ENCODE data around the gene FBXO5.
A peak's percentile ranks its signal among the peaks of the same experiment; 100 is the strongest.

The FBXO5 gene

DNA sequence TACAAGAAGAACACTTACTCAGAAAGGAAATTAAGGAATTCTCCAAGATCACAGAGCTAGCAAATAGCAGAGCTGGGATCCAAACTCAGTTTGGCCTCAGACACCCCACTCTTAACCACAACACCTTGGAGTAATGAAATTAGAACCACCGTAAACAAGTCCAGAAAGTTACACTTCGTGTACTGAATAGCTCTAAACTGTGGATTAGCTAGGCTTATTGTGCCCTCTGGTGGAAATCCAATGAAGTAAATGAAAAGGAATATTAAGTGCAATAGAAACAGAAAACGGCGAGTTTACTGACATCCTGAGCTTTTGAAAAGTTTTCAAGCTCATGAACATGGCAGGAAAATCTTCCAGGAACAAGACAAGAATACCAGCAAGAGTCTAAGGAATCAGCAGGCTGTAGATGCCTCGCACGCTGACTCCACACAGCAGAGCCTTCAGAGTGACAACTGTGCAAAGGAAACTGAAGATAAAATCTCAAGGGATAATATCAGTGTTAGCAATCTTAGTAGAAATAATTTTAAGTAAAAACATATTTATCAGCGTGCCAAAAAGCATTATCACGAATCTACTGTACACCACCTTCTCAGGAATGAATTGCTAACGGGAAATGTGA, 34.6 kb downstream of the FBXO5 start:
- DNase-seq (ENCODE audit: low spot score): peak; percentile 68

DNA sequence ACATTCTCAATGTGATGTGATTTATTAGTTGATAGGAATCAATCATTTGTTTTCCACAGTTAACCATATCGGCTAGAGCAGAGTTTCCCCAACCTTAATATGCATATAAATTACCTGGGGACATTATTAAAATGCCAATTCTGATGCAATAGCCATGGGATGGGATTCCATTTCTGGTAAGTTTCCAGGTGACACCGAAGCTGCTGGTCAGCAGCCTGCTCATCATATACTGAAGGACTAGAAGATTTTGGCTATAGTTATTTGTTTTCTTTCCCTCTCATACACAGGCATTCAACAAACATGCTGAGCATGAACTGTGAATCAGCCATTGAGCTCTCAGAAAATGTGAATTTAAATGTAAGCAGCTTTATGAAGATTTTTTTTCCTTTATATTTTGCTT, 35.8 kb downstream of the FBXO5 start:
- no peak for DNase-seq (ENCODE audit: low spot score)

DNA sequence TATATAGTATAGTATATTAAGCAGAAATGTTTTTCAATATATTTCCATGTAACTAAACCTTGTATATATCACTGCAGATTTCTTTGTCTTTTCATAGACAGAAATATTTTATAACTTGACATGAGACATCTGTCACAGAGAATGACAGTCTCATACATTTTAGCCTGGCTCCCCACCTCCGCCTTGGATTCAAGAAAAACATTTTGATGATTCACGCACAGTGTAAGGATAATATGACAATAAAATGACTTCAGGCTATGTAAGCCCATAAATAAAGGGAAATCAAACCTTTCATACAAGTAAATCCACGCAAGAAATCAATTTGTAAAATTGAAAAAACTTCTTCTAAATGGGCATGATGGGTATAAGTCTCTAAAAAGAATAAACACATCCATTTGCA, 36.4 kb downstream of the FBXO5 start:
- DNase-seq (ENCODE audit: low spot score): no peak

DNA sequence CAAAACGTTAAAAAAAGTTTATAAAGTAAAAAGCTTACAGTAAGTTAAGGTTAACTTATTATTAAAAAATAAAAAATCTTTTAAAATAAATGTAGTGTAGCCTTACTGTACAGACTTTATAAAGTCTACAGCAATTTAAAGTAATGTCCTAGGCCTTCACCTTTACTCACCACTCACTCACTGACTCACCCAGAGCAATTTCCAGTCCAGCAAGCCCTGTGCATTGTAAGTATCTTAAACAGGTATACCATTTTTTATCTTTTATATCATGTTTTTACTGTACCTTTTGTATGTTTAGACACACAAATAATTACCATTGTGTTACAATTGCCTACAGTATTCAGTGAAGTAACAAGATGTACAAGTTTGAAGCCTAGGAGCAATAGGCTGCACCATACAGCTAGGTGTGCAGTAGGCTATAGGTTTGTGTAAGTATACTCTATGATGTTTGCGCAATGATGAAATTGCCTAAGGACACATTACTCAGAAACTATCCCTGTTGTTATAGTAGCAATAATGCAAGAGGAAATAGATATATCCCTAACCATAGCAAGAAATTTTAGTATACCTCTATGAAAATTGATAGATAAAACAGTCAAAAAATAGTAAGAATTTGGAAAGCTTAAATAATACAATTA, 39.5 kb downstream of the FBXO5 start:
- DNase-seq (ENCODE audit: low spot score): no peak

DNA sequence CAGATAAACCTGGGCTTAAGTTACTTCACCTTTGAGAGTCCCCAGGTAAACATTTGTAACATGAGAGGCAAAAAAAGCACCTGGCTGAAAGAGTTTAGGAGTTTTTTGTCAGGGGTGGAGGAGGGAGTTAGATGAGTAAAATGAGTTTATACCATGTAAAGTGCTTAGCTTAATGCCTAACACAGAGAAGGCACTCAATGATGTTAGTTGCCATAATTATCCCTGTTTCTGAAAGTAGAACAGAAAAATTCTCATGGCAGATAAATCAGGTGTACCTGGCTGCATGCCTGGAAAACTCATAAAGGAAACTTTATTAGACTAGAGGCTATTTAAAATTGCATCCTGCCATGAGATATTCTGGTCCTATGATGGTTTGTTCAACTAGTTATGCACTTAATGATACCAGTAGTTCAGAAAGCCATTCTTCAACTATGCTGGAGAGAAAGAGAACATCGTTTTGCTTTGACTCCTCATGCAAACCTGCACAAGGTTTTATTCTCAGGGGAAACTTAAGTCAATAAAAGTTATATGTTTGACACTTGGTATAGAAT, 40.4 kb downstream of the FBXO5 start:
- no peak for DNase-seq (ENCODE audit: low spot score)

DNA sequence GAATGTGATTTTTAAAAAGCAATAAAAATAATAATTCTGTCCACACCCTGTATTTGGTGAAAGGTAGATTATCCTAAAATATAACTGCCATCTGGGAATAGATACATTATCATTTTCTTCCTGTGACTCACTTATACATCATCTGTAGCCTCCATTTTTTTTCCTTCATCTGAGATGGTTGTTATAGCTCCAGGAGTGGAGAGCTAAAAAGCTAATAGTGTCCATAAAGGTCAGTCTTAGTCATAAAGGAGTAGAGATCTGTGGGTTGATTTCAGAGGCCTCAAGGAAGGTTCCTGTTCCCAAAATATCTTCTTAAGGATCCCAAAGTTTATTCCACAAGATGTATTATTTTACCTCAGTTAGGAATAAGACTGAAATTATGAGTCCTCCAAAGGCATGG, 41.1 kb downstream of the FBXO5 start:
- DNase-seq (ENCODE audit: low spot score): no peak

DNA sequence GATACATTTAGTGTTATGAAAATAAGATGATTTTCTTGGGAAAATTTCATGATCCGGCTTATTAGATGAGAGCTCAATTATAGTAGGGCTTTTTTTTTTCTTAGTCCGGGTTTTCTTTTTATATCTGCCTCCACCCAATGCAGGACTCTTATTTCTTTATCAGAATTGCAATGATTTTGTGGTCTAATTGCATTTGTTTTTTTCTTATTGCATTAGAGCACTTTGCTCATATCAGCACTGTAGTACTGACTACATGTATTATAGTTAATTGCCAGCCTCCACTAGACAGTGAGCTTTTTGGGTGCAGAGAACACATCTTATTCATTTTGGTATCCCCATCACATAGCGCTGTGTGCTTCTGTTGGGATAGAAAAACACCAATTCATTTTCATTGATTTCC, 50.0 kb downstream of the FBXO5 start:
- DNase-seq (ENCODE audit: low spot score): no peak

DNA sequence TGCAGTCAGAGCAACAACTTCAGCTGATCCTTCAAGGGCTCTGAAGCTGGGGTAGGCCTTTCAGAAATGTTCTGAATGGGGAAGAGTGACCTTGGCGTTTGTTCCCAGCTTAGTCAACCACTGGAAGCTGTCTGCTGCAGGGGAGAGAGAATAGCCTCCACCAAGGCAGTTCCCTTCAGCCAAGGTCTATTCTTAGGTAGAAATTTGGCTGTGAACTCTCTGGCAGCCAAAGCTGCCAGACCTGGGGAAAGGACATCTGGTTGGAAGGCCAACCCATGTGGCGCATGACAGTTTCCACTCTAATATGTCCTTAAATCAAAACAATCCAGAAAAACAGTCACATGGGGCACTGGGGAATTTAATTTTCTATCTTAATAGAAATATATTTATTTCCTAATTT, 60.1 kb downstream of the FBXO5 start:
- no peak for DNase-seq (ENCODE audit: low spot score)
